CD4-positive, alpha-beta T cell treated with Interleukin-1 beta for 1 hour (primary cell): ENCODE results near the gene FBXO36.

Experiments
- DNase-seq, 2 donors: peaks; one replicate each; pipeline ENCODE4 v3.0.0-alpha.2; 2020 to 2022

FBXO36 gene

DNA sequence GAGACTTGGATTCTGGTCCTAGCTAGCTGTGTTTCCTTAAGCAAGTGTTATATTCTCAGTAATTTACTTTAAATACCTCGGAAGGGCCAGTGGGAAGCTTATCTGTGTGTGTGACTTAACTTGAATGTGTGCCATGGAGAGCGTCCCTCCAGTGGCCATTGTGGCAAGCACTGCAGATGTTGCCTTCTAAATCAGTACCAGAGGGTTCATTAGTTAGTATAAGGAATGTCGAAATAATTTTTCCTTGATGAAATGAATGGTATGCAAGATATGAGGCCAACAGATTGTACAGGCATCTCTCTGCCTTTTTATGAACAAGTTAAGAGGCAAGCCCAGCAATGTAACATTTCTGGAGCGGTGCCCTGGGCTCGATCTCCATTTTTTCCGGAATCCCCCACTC, 52.0 kb downstream of the FBXO36 start:
- DNase-seq = no peak

DNA sequence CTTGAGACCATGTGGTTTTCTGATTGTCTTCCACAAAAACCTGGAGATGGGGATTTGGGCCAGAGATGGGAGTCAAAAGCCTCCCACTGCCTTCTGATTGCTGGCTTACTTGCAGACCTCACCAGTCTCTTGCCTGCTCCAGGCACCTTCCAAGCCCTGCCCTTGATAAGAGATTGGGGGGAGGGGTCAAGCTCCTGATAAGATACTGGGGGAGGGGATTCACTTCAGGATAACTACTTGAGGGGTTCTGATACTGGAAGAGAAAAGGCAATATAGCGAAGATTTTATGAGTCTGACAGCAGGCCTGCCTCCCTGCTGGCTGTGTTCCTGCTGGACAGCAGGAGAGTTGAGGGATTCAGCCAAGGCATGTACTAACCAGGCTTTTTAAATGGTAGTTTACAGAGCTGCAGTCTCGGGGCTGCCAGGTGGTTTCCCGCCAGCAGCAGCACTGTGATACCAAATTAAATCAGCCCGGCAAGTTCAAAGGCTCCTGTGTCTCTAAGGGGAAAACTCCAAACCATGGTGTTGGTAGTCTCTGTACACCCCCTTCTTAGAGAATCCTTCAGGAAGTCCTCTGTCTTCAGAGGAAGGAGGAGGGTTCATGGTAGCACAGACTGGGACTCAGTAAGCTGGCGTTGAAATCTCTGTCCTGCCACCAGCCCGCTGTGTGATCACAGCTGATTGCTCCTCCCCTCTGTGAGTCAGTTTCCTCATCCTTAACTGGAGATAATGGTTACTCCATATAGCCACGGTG, 58.3 kb downstream of the FBXO36 start:
- no peak for DNase-seq

DNA sequence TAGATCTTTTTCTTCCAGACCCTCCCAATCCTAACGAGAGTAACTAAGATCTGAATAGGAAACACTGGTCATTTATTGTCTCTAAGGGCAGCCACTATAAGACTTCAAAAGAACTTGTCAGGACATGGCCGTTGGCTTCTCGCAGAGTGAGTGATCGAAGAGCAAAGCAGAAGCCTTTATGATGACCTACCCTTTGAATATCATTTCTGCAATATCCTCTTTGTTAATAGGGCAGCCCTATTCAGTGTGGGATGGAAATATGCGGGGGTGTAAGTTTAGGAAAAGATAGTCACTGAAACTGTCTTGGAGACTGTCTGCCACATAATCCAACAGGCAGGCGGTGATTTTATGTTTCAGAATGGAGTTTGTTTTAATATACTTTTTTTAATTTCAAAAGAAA, 70.9 kb downstream of the FBXO36 start:
- DNase-seq = no peak

DNA sequence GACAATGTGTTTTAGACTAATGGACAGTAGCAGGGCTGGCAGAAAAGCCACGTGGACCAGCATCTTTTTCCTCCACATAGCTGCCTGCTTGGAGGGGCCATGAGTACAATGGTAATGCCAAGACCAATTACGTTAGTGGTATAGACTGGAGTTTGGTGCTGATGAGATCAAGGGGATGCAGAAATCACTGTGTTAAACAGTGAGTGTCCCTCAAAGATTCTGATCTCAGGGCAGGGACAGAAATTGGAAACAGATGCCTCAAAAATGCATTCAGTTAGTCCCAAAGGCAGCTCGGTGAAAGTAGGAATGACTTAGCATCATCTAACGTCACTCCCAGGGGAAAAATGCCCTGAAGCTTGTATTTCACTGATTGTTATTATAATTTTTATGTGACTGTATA, 74.0 kb downstream of the FBXO36 start:
- no peak for DNase-seq

DNA sequence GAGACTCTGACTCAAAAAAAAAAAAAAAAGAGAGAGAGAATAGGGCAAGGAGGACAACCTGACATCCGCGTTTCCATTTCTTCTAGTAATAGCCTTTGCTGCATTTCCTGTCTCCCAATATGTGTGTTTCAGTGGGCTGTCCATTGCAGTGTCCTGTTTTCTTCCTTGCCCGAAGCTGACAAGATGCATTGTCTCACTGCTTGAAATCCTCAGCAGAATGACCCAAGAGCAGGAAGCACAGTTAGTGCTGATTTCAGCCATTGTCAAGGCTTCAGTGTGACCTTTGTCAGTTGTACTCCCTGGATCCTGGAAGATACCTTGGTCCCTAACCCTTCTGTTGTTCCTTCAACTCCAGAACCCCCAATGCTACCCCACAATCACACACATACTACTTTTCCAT, 75.3 kb downstream of the FBXO36 start:
- no peak for DNase-seq

DNA sequence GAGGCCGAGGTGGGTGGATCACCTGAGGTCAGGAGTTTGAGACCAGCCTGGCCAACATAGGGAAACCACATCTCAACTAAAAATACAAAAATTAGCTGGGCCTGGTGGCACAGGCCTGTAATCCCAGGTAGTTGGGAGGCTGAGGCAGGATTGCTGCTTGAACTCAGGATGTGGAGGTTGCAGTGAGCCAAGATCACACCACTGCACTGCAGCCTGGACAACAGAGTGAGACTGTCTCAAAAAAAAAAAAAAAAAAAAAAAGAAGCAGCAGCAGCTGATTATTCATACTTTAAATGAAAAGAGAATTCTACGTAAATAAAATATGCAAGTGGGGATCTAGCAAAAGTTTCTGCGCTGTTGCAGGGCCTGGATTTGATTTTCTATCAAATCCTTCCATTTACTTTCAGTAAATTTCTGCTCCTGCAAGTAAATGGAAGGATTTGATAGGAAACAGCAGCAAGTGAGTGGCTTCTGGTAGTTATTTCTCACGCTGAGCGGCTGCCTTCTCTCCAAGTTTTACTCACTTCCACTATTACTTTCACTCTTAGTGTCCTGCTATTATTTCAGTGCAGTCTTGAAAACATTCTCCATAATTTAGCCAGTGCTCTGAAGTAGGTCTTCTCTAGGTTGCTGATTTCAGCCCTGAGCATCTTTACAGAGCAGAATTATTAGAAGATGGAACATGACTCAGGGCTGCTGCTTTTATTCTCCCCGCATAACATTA, 78.0 kb downstream of the FBXO36 start:
- no peak for DNase-seq

DNA sequence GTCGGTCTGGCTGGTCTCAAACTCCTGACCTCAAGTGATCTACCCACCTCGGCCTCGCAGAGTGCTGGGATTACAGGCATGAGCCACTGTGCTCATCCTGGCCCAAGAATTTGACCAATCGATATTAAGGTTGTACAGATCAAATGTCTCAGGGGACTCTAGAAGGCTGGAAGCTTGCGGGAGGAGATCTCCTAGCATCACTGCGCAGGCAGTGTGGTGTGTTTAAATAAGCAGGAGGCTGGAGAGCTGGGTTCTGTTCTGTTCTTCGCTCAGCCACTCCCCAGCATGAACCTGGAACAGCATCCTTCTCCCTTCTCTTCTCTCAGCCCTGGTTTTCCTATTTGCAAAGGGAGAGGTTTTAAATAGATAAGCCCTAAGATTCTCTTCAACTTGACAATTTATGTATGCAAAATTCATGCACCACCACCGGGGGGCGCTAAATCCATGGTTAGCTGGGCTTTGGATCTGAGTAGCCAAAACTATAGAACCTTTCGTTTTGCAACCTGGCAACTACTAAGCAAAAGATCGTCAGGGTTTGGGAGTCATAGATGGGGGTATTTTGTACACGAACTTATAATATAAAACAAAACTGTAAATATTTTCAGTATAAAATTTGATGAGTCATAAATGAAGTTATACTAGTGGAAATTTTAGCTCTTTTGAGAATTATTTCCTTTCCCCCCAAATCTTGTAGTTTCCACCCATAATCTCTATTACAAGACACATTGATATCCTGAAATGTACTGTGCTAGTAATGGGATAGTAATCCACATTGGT, 85.8 kb downstream of the FBXO36 start:
- DNase-seq = peak; percentile 61 to 72

DNA sequence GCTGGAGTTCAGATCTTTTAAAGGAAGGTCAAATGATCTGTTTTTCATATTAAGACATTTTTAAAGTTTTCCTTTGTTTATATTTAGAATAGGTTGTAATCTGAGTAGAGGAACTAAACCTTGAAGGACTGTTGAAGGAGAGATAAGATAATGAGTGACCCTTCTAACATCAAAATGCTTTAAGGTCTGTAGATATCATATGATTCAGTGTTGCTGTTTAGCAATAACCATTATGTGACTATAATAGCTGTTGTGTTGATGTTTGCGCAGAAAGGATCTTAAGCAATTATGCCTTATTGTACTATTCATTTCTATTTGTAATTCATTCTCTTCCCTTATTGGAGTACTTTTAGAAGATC, 86.4 kb downstream of the FBXO36 start:
- no peak for DNase-seq

DNA sequence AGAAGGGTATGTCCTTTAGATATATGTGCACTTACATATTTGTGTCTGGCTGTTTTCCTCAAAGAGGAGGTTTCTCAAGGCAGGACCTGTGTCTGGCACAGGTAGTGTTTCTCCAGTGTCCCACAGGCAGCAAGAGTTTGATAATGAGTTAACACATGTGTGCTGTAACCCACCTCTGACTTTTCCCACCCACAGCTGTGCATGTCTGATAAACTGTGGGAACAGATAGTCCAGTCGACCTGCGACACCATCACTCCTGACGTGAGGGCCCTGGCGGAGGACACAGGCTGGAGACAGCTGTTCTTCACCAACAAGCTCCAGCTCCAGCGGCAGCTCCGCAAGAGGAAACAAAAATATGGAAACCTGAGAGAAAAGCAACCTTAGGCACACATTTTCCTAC, 88.2 kb downstream of the FBXO36 start:
- DNase-seq = no peak

DNA sequence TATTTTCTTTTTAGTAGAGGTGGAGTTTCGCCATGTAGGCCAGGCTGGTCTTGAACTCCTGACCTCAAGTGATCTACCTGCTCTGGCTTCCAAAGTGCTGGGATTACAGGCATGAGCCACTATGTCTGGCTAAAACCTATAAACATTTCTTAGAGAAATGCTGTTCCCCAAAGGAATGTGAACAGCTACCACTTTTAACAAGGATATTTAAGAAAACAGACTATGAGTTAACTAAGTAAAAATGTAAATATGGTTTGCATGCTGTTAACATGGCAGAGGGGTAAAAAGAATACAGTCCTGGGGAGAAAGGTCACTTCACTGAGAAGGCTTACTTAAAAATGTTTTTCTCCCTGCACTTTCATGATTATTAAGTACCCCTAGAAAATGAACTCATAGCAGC, 89.3 kb downstream of the FBXO36 start:
- no peak for DNase-seq

DNA sequence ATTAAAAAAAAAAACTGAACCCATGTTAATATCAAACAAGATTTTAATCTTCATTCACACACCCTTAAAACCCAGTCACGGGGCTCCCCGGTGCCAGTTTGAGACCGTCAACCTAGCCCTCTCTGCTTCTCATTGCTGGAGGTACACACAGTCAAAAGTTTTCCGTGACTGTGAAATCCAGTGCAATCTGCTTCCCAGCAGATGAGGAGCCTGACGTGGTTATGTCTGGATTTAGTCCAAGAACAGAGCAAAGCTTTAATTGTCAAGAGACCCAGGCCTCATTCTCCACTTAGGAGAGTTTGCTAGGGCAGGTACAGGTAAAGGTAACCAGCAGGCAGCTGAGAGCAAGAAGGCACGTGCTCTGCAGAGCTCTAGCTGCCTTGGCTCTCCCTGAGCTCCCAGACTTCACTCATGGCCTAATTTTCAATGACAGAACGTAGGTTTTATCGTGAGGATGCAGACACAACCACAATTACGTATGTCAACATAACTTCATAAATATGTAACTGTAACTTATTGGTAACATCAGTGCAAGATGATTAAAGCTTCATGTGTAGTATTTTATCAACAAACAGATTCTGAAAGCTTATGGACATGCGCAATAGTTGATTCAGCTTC, 90.1 kb downstream of the FBXO36 start:
- DNase-seq = no peak

DNA sequence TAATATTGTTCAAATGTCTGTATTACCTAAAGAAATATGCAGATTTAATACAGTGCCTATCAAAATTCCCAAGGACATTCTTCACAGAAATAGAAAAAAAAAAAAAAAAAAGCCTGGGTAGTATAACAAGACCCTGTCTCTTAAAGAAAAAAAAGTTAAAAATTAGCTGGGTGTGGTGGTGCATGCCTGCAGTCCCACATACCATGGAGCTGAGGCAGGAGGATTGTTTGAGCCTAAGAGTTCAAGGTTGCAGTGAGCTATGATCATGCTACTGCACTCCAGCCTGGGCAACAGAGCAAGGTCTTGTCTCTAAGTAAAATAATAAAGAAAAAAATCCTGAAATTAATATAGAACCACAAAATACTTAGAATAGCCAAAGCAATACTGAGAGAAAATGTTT, 94.5 kb downstream of the FBXO36 start:
- no peak for DNase-seq

DNA sequence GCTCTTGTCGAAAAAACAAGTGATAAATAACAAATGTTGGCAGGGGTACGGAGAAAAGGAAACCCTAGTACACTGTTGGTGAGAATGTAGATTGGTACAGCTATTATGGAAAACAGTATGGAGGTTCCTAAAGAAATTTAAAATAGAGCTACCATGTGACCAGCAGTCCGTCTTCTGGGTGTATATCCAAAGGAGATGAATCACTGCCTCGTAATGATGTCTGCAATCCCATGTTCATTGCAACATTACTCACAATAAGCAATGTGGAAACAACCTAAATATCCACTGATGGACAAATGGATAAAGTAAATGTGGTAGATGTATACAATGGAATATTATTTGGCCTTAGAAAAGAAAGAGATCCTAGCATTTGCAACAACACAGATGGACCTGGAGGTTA, 95.8 kb downstream of the FBXO36 start:
- no peak for DNase-seq

DNA sequence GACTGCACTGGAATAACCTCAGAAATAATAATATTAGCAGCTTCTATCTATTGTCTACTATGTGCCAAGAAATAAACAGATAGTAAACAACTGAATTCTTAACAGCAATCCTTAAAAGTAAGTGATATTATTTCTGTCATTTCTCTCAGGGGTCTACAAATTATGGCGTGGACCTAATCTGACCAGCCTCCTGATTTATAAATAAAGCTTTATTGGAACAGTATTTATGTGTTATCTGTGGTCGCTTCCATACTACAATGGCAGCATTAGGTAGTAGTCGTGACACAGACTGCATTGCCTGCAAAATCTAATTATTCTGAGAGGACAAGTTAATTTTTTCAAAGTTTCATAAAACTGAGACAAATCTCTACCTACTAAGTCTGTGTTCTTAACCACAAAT, 97.4 kb downstream of the FBXO36 start:
- DNase-seq = no peak

DNA sequence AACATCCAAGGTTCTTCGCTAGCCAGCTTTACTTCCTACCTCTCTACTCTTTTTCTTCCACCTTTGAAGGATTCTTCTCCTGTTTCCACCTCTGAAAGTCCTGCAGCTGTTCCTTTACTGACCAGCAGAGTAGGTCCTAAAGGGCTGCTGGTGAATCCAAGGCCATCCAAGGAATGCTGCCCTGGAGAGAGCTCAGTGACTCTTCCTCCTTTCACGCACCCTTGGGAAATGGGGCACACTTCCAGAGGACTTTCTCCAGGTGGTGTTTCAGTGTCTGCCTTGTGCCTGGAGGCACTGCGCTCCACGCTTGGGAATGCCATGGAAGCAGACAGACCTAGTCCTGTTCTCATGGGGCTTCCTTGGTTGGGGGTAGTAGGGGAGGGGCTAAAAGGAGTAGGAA, 101.0 kb downstream of the FBXO36 start:
- DNase-seq = no peak

DNA sequence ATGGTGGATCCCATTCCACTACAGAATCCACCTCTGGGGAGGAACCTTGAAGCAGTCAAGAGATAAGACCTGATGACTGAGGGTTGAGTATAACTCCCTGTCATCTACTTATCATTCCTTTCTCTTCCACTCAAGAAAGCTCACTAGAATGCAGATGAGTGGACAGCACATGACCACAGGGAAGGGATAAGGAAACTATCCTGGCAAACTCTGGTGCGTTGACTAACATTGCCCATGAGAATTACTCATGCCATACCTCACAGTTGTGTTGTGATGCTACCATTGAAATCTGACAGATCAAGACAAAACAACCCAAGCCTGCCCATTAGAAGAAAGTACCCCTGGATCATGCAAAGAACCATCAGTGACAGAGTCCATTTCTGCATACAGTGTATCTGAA, 119.9 kb downstream of the FBXO36 start:
- DNase-seq = no peak

DNA sequence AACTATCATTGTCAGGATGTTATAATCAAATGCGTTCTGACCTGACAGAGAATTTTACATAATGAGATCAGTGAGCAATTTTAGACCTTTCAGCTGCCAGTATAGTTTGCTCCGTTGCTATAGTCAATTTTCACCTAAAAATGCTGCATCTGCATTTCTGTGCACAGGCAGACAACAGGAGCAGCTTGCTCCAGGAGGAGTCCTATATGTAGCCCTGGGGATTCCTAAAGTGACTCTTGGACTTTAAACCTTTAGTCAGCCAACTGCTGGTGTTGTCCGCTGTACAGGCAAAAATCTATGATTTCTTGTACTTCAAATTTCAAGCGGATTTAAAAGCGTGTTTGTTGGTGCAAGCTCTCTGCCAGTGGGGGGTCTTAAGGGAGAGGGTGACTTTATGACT, 120.7 kb downstream of the FBXO36 start:
- DNase-seq = no peak

DNA sequence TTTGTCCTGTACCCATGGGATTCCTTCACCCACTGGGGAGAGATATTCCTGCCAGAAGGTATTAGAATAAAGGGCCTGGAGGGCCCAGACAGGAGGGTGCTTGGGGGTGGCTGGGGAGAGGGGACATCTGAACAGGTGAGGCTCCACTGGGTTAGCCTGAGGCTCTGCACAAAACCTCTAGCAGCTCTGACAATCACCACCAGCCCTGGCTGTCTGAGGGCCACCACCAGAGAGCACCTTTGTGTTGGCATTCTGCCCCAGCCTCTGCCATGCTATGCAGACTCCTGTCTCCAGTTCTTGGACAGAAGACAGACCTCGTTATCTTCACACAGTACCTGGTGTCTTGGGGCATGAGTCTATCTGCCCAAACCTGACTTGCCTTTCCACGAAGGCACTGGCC, 121.2 kb downstream of the FBXO36 start:
- no peak for DNase-seq

DNA sequence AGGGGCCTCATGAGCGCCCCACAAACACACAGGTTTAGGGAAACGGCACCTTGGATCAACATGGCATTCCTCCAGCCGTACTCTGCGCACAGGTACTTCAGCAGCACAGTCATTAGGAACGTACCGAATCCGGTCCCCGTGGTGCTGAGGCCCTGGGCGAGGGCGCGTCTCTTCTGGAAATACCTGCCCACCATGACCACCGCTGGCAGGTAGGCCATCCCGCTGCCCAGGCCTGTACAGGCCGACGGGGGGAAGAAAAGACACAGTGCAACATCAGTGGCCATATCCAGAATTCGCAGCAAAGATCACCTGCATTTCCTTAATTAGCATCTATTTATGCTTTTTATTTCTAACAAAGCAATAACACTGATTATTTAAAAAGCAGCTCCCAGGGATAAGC, 124.2 kb downstream of the FBXO36 start:
- no peak for DNase-seq

DNA sequence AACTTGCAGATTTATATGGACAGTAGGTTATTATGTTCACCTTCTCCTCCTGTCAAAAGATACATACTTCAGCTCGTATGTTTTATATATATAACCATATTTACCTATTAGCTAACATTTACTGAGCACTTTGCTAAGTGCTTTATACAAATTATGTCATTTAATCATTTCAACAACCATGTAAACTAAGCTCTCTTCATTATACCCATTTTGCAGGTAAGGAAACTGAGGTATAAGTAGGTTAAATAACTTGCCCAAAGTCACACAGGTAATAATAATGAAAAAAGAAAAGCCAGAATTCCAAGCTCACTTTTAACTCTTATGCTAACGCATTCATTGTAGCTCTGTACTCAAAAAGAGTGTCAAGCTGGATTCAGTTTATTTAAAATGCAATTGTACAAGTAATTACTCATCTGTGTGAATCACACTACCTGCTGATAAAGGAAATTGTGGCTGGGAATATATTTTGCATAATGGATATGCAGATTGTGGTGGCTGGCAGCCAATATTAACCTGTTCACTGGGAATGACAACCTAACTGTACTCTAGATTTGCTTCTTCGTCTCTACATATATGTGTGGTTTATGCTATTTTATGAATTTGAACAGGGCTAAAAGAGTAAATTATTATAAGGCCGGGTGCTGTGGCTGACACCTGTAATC, 125.8 kb downstream of the FBXO36 start:
- DNase-seq = no peak

DNA sequence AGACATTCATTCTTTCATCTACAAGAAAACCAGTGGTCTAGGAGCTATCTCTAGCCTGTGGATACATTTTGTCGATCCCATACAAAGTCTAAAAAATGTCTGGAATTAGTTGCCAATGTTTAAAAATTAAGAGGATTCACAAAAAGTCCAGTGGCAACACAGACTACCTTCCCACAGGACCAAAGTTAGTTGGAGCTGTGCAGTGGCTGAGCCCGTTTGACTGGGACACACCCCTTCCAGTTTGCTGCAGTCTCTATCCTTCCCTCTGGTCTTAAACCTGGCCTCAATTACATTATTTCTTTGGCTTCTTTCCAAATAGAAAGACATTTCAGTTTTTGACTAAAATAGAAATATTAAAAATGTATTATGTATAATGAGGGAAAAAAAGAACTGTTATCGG, 127.8 kb downstream of the FBXO36 start:
- no peak for DNase-seq

DNA sequence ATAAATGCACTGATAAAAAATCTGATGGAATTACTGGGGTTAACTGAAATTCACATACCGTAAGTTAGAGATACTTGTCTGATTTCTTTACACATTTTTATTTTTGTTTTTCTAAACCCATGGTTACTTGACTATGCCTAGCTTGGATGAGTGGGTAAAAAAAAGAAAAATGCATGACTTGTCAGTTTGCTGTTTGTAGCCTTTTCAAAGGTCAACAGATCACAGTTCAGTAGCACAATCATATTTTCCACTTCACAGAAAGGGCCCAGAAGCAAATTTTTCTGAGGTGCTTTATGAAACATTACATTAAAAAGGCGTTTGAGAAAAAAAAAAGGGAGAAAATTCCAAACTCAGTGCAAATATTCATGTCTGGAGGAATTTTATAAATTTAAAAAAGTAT, 130.0 kb downstream of the FBXO36 start:
- DNase-seq = no peak
